H1 (cell line): ENCODE results near the gene ENTPD6. TPM values are rescaled to one million over a fixed set of nuclear protein-coding genes. Genes with fewer than 3 reads are reported as not detected.

ENCODE experiments used
- CTCF ChIA-PET: fragments of 300-600 bp; sonication (Branson Sonifier 250); formaldehyde crosslinking; loops from one replicate; lab custom pipeline; 2021; ENCODE audit not compliant: partially characterized antibody; lab: Charles Lee
- POLR2A ChIA-PET: fragments of 300-600 bp; sonication (Branson Sonifier 250); formaldehyde crosslinking; loops from one replicate; lab custom pipeline; 2021; ENCODE audit warnings: inconsistent platforms; ENCODE audit not compliant: partially characterized antibody; lab: Charles Lee
- DNase-seq, 2 experiments: peaks; one replicate each; pipeline versions ENCODE4 v3.0.0 to v3.0.0-alpha.2; 2010 to 2022; ENCODE audit warnings: low spot score in 2 of 2, low read depth in 1 of 2, mixed read lengths in 1 of 2
- FAIRE-seq: peaks from 2 replicates; lab custom pipeline; 2011; peaks lifted over from hg19 to GRCh38; lab: Jason Lieb, UNC
- H2AFZ ChIP-seq: 2 replicates; pipeline ENCODE4 v1.8.1; 2012; ENCODE audit warnings: low read length, inconsistent platforms
- H2AK5ac ChIP-seq: 2 replicates; pipeline ENCODE4 v1.6.1; 2013; ENCODE audit warnings: low read depth, low read length
- H2BK120ac ChIP-seq: replicated peaks from 2 replicates; pipeline ENCODE3; 2013; ENCODE audit warnings: low read depth, low read length, inconsistent platforms
- H2BK12ac ChIP-seq: 2 replicates; pipeline ENCODE4 v1.6.1; 2013; ENCODE audit warnings: low read depth, low read length
- H2BK15ac ChIP-seq: 2 replicates; pipeline ENCODE4 v1.6.1; 2013; ENCODE audit warnings: low read length
- H2BK20ac ChIP-seq: 2 replicates; pipeline ENCODE4 v1.6.1; 2013; ENCODE audit warnings: low read length
- H2BK5ac ChIP-seq: 2 replicates; pipeline ENCODE4 v1.6.1; 2013; ENCODE audit warnings: low read depth, low read length
- H3K14ac ChIP-seq: 2 replicates; pipeline ENCODE4 v1.6.1; 2013; ENCODE audit warnings: inconsistent platforms; ENCODE audit not compliant: insufficient read length
- H3K18ac ChIP-seq: 2 replicates; pipeline ENCODE4 v1.6.1; 2013; ENCODE audit warnings: low read length; ENCODE audit errors: extremely low read depth
- H3K23ac ChIP-seq: 2 replicates; pipeline ENCODE4 v1.6.1; 2013; ENCODE audit warnings: inconsistent platforms; ENCODE audit not compliant: insufficient read length
- H3K23me2 ChIP-seq: 2 replicates; pipeline ENCODE4 v1.6.1; 2013; ENCODE audit warnings: low read depth, low read length
- H3K27ac ChIP-seq: 2 replicates; pipeline ENCODE4 v1.6.1; 2011; ENCODE audit warnings: low read depth, low read length, inconsistent platforms
- H3K27me3 ChIP-seq, 4 experiments: replicated peaks in 1 of 4; 1 replicate in 1 of 4; 2 replicates in 3 of 4; pipeline versions ENCODE4 v1.6.1 to v1.8.1; 2011 to 2013; ENCODE audit warnings: low read length in 3 of 4, mild to moderate bottlenecking in 3 of 4, inconsistent platforms in 2 of 4, mixed read lengths in 2 of 4, moderate library complexity in 1 of 4; ENCODE audit not compliant: control insufficient read depth in 3 of 4, insufficient read depth in 3 of 4; ENCODE audit errors: extremely low read depth in 1 of 4
- H3K36me3 ChIP-seq, 4 experiments: 2 replicates each; pipeline versions ENCODE4 v1.6.1 to v1.8.1; 2011 to 2013; ENCODE audit warnings: mild to moderate bottlenecking in 4 of 4, low read length in 3 of 4, moderate library complexity in 2 of 4, control low read depth in 1 of 4, inconsistent platforms in 1 of 4; ENCODE audit not compliant: insufficient read depth in 4 of 4, control insufficient read depth in 2 of 4
- H3K4ac ChIP-seq: replicated peaks from 2 replicates; pipeline ENCODE3; 2013; ENCODE audit warnings: low read length, low read depth, mixed read lengths, inconsistent platforms; ENCODE audit not compliant: insufficient read length
- H3K4me1 ChIP-seq, 4 experiments: replicated peaks in 1 of 4; 1 replicate in 1 of 4; 2 replicates in 3 of 4; pipeline versions ENCODE4 v1.6.1 to v1.8.1; 2011 to 2013; ENCODE audit warnings: low read length in 3 of 4, inconsistent platforms in 2 of 4, mixed read lengths in 1 of 4; ENCODE audit not compliant: insufficient read depth in 4 of 4, control insufficient read depth in 3 of 4
- H3K4me2 ChIP-seq, 2 experiments: 2 replicates each; pipeline versions ENCODE4 v1.6.1 to v1.8.1; 2011 to 2013; ENCODE audit warnings: low read depth in 2 of 2, low read length in 2 of 2, control low read depth in 1 of 2, inconsistent platforms in 1 of 2, mild to moderate bottlenecking in 1 of 2; ENCODE audit not compliant: insufficient read depth in 1 of 2
- H3K4me3 ChIP-seq, 4 experiments: fragments of 200-600, 300-600 bp in 1 of 4; sonication (generic), shearing (Covaris generic), sonication (Bioruptor Twin) in 1 of 4; 2 replicates each; pipeline versions ENCODE4 v1.5.1 to v1.8.1; 2011 to 2016; ENCODE audit warnings: low read length in 4 of 4, low read depth in 3 of 4, control low read depth in 2 of 4, inconsistent platforms in 2 of 4, mild to moderate bottlenecking in 2 of 4, mixed read lengths in 1 of 4, moderate library complexity in 1 of 4; ENCODE audit not compliant: insufficient read depth in 2 of 4; ENCODE audit errors: extremely low read depth in 1 of 4
- H3K56ac ChIP-seq: replicated peaks from 2 replicates; pipeline ENCODE3; 2013; ENCODE audit warnings: low read depth, mild to moderate bottlenecking, mixed read lengths, low read length, inconsistent platforms; ENCODE audit not compliant: insufficient read length
- H3K79me1 ChIP-seq: 2 replicates; pipeline ENCODE4 v1.6.1; 2013; ENCODE audit warnings: low read depth, low read length, control low read depth
- H3K79me2 ChIP-seq, 2 experiments: 2 replicates each; pipeline versions ENCODE4 v1.6.1 to v1.8.1; 2012 to 2013; ENCODE audit warnings: low read length in 2 of 2, mild to moderate bottlenecking in 2 of 2, inconsistent platforms in 1 of 2; ENCODE audit not compliant: insufficient read depth in 2 of 2, control insufficient read depth in 1 of 2
- H3K9ac ChIP-seq, 4 experiments: replicated peaks in 1 of 4; 1 replicate in 1 of 4; 2 replicates in 3 of 4; pipeline versions ENCODE4 v1.6.1 to v1.8.1; 2011 to 2013; ENCODE audit warnings: low read depth in 3 of 4, low read length in 3 of 4, control low read depth in 2 of 4, mild to moderate bottlenecking in 2 of 4, moderate library complexity in 2 of 4, inconsistent platforms in 1 of 4; ENCODE audit errors: extremely low read depth in 1 of 4
- H3K9me3 ChIP-seq, 2 experiments: 2 replicates each; pipeline versions ENCODE4 v1.6.1 to v1.8.1; 2012 to 2013; ENCODE audit warnings: mild to moderate bottlenecking in 2 of 2, moderate library complexity in 2 of 2, control low read depth in 1 of 2, inconsistent platforms in 1 of 2, low read depth in 1 of 2, low read length in 1 of 2, mixed read lengths in 1 of 2; ENCODE audit not compliant: insufficient read depth in 2 of 2
- H4K20me1 ChIP-seq, 2 experiments: replicated peaks in 1 of 2; 2 replicates each; pipeline versions ENCODE3 to v1.8.1; 2011 to 2013; ENCODE audit warnings: inconsistent platforms in 2 of 2, low read length in 2 of 2, mild to moderate bottlenecking in 1 of 2; ENCODE audit not compliant: insufficient read depth in 2 of 2, control insufficient read depth in 1 of 2
- H4K5ac ChIP-seq: 2 replicates; pipeline ENCODE4 v1.6.1; 2013; ENCODE audit warnings: low read length, low read depth, mixed read lengths, inconsistent platforms; ENCODE audit not compliant: insufficient read length
- H4K8ac ChIP-seq: 2 replicates; pipeline ENCODE4 v1.8.0; 2013; ENCODE audit warnings: mild to moderate bottlenecking, moderate library complexity, low read length, inconsistent platforms; ENCODE audit not compliant: insufficient read depth; ENCODE audit errors: extremely low read depth
- H4K91ac ChIP-seq: replicated peaks from 2 replicates; pipeline ENCODE3; 2013; ENCODE audit warnings: low read length, mixed read lengths, inconsistent platforms; ENCODE audit not compliant: insufficient read length
- ATF3 ChIP-seq: IDR thresholded peaks from 2 replicates; pipeline ENCODE4 v1.6.1; 2011; ENCODE audit warnings: low read depth, mild to moderate bottlenecking, low read length; ENCODE audit not compliant: insufficient read depth
- EZH2 ChIP-seq: fragments of 200-600 bp; sonication (generic); IDR thresholded peaks from 2 replicates; pipeline ENCODE4 v1.7.1; 2012; ENCODE audit warnings: low read depth, mild to moderate bottlenecking, moderate library complexity, low read length, inconsistent platforms; ENCODE audit not compliant: severe bottlenecking
- KDM4A ChIP-seq: IDR thresholded peaks from one replicate; pipeline ENCODE4 v1.7.1; 2012; ENCODE audit warnings: low read depth, mild to moderate bottlenecking, moderate library complexity, low read length, inconsistent platforms; ENCODE audit not compliant: severe bottlenecking
- POLR2AphosphoS5 ChIP-seq: IDR thresholded peaks from 2 replicates; pipeline ENCODE4 v1.6.1; 2011; ENCODE audit warnings: low read depth, low read length
- POU5F1 ChIP-seq: IDR thresholded peaks from 2 replicates; pipeline ENCODE4 v1.6.1; 2011; ENCODE audit warnings: low read depth, mild to moderate bottlenecking, low read length, moderate library complexity
- RFX5 ChIP-seq: IDR thresholded peaks from 2 replicates; pipeline ENCODE4 v1.6.1; 2011; ENCODE audit warnings: low read depth, low read length, improper control_type of control experiment, borderline replicate concordance
- WGBS, 2 experiments: shearing (Covaris generic) in 1 of 2; methylation state at CpG; one replicate each; pipeline versions ENCODE4 v1.1.6 to v1.1.7; 2013 to 2015; ENCODE audit warnings: low lambda C conversion rate in 2 of 2, mixed read lengths in 2 of 2, inconsistent platforms in 1 of 2, low coverage in 1 of 2, missing lambda C conversion rate in 1 of 2; ENCODE audit not compliant: insufficient replicate concordance in 2 of 2, insufficient coverage in 1 of 2, insufficient read length in 1 of 2; ENCODE audit errors: extremely low coverage in 1 of 2, missing lambda C conversion rate in 1 of 2; 5-methylcytosine and 5-hydroxymethylcytosine counted together
- polyA plus RNA-seq, 7 experiments: library from polyadenylated mRNA; depleted of rRNA in 3 of 7; stranded (reverse) in 5 of 7; unstranded in 2 of 7; fragments of >200 nt in 5 of 7; fragments of 200-250 nt in 2 of 7; gene quantifications; 1 replicate in 5 of 7; 2 replicates in 1 of 7; 4 replicates in 1 of 7; pipeline versions ENCODE4 v1.2.1 to v1.2.3, GENCODE V29; 2011 to 2013; ENCODE audit warnings: missing spikeins in 2 of 7, mixed read lengths in 2 of 7
- total RNA-seq: library from RNA; stranded (reverse); fragmentation: NEBNext Ultra II Directional; extraction: Animal tissue kit (Norgen Biotek cat#: 25700); gene quantifications from 2 replicates; pipeline ENCODE4 v1.2.1, GENCODE V29; 2021

The ENTPD6 gene
- total and polyA plus RNA-seq, 2 of the 8 experiments (the other 6 are each of a cell fraction or from before 2014, with no cell fraction given), result 47.8 to 57.3 TPM

- POLR2A ChIA-PET, result interaction anchor here (1.2 to 1.7 kb wide), 3 partner anchors 11 to 51 kb away, joined by 3 read pairs; no protein-coding TSS in a partner anchor
- Histone ChIP-seq H3K36me3 (peaks cover 2 to 5% (median 2%) of the 10 kb centered on the region in 4 experiments; a peak in 2 of 8 replicates), H3K4me1 (peaks cover 0 to 2% (median 0%) of the 10 kb centered on the region in 4 experiments; a peak in 1 of 7 replicates), H4K91ac (no peak overlapping the region), H3K27ac (no peak overlapping the region), H3K18ac (no peak overlapping the region), H3K9me3 (no peaks in the 10 kb centered on the region), H3K14ac (no peak overlapping the region), H2BK15ac (no peak overlapping the region), H3K79me1 (peaks cover 13% of the 10 kb centered on the region), H3K23ac (no peak overlapping the region), H2AFZ (no peak overlapping the region), H2BK20ac (no peak overlapping the region), H4K20me1 (peaks cover 3 to 10% of the 10 kb centered on the region in 2 experiments), H3K79me2 (peaks cover 17 to 50% of the 10 kb centered on the region in 2 experiments), H3K23me2 (no peaks in the 10 kb centered on the region), H2BK5ac (no peak overlapping the region), H4K5ac (no peak overlapping the region), H4K8ac (no peak overlapping the region), H3K4me3 (no peak overlapping the region), H3K4me2 (no peak overlapping the region), H3K9ac (no peak overlapping the region), H2BK12ac (no peak overlapping the region), H3K56ac (no peak overlapping the region), H3K4ac (no peak overlapping the region), H2AK5ac (no peak overlapping the region), H3K27me3 (no peaks in the 10 kb centered on the region), H2BK120ac (no peak overlapping the region)
- 86% methylated on average over 5 of the region's 5 CpGs; no CpG with 5 or more reads in 1 of the 2 experiments for WGBS, 2 experiments
- CTCF ChIA-PET, result interaction anchor here (0.9 to 1.5 kb wide), 5 partner anchors 9 to 258 kb away, joined by 3 to 4 read pairs (median 3); no protein-coding TSS in a partner anchor
- FAIRE-seq (no peak), DNase-seq (no peak)
- TF ChIP-seq EZH2 (no peak), POLR2AphosphoS5 (no peak), POU5F1 (no peak), RFX5 (no peak), ATF3 (no peak), KDM4A (no peak)
These were observed 59.1 kb downstream of the ENTPD6 start for GRCh38 chr20:25254571-25254970.
